ENCODE data around the gene UGT1A5. TPM values are rescaled to one million over a fixed set of nuclear protein-coding genes. Genes with fewer than 3 reads are reported as not detected.

The UGT1A5 gene
- total RNA-seq, 8 experiments from 2014 or later: 0.09 to 1.4 (median 0.47) TPM; not detected in 5

GRCh38 chr2:233799716-233800115, 87.0 kb downstream of the UGT1A5 start:
- in situ Hi-C loops (cut with MboI; ENCODE audit: low pct_unique_long_range_greater_than_20kb in 2 of 9, low sequenced_read_pairs in 9 of 9, unreplicated experiment in 9 of 9): no loop called here
- 41 to 94% (median 49%) methylated on average over 3 to 4 of the region's 5 CpGs; no CpG with 5 or more reads in 7 of the 10 experiments for WGBS, 10 experiments
- H3K4me3 ChIP-seq: no peak overlapping the region
- ATAC-seq (replicated peaks in 6 of 8): no peak
- H3K27ac ChIP-seq: no peak overlapping the region
- no peaks in the 10 kb centered on the region for H3K4me1 ChIP-seq (replicated peaks in 1 of 2)

GRCh38 chr2:233800208-233800607, 87.5 kb downstream of the UGT1A5 start:
- no peak overlapping the region for H3K4me3 ChIP-seq
- H3K4me1 ChIP-seq (replicated peaks in 1 of 2): no peaks in the 10 kb centered on the region
- no peak for ATAC-seq (replicated peaks in 6 of 8)
- in situ Hi-C loops (cut with MboI; ENCODE audit: low pct_unique_long_range_greater_than_20kb in 2 of 9, low sequenced_read_pairs in 9 of 9, unreplicated experiment in 9 of 9): no loop called here
- 20 to 100% (median 69%) methylated on average over 1 to 5 of the region's 7 CpGs; no CpG with 5 or more reads in 4 of the 10 experiments for WGBS, 10 experiments
- H3K27ac ChIP-seq: no peak overlapping the region

- WGBS, 10 experiments: 18 to 100% (median 67%) methylated on average over 1 to 5 of the region's 9 CpGs; no CpG with 5 or more reads in 1 of the 10 experiments
- Histone ChIP-seq H3K4me3 (no peak overlapping the region), H3K27ac (no peak overlapping the region), H3K4me1 (replicated peaks in 1 of 2) (no peaks in the 10 kb centered on the region)
- ATAC-seq (replicated peaks in 6 of 8): no peak
- in situ Hi-C loops (cut with MboI; ENCODE audit: low pct_unique_long_range_greater_than_20kb in 2 of 9, low sequenced_read_pairs in 9 of 9, unreplicated experiment in 9 of 9): no loop called here
Observed at GRCh38 chr2:233801357-233802131, 88.8 kb downstream of the UGT1A5 start.

- WGBS, 10 experiments: 24 to 60% (median 50%) methylated on average over 1 to 2 of the region's 3 CpGs; no CpG with 5 or more reads in 6 of the 10 experiments
- no peak for ATAC-seq (replicated peaks in 6 of 8)
- in situ Hi-C loops (cut with MboI; ENCODE audit: low pct_unique_long_range_greater_than_20kb in 2 of 9, low sequenced_read_pairs in 9 of 9, unreplicated experiment in 9 of 9): no loop called here
- H3K4me1 ChIP-seq (replicated peaks in 1 of 2): no peaks in the 10 kb centered on the region
- H3K4me3 ChIP-seq: no peak overlapping the region
- H3K27ac ChIP-seq: no peak overlapping the region
Observed at GRCh38 chr2:233802132-233802815, 89.6 kb downstream of the UGT1A5 start.

GRCh38 chr2:233803292-233803911, 90.7 kb downstream of the UGT1A5 start:
- no peak for ATAC-seq (replicated peaks in 6 of 8)
- 0 to 83% (median 50%) methylated on average over 1 of the region's 2 CpGs; no CpG with 5 or more reads in 4 of the 10 experiments for WGBS, 10 experiments
- H3K4me1 ChIP-seq (replicated peaks in 1 of 2): no peaks in the 10 kb centered on the region

GRCh38 chr2:233803994-233804393, 91.3 kb downstream of the UGT1A5 start:
- in situ Hi-C loops (cut with MboI; ENCODE audit: low pct_unique_long_range_greater_than_20kb in 2 of 9, low sequenced_read_pairs in 9 of 9, unreplicated experiment in 9 of 9): no loop called here
- 0 to 67% (median 23%) methylated on average over 1 to 6 of the region's 8 CpGs; no CpG with 5 or more reads in 6 of the 10 experiments for WGBS, 10 experiments

More at GRCh38 chr2:233803292-233803911, 90.7 kb downstream of the UGT1A5 start:
- Histone ChIP-seq H3K4me3 (no peak overlapping the region), H3K27ac (no peak overlapping the region)
- in situ Hi-C loops (cut with MboI; ENCODE audit: low pct_unique_long_range_greater_than_20kb in 2 of 9, low sequenced_read_pairs in 9 of 9, unreplicated experiment in 9 of 9): no loop called here

GRCh38 chr2:233807215-233807865, 94.6 kb downstream of the UGT1A5 start:
- 38 to 83% (median 68%) methylated on average over 2 to 8 of the region's 12 CpGs; no CpG with 5 or more reads in 4 of the 10 experiments for WGBS, 10 experiments
- no peak for ATAC-seq (replicated peaks in 6 of 8)
- in situ Hi-C loops (cut with MboI; ENCODE audit: low pct_unique_long_range_greater_than_20kb in 2 of 9, low sequenced_read_pairs in 9 of 9, unreplicated experiment in 9 of 9): no loop called here
- Histone ChIP-seq H3K27ac (no peak overlapping the region), H3K4me3 (no peak overlapping the region), H3K4me1 (replicated peaks in 1 of 2) (no peaks in the 10 kb centered on the region)

More at GRCh38 chr2:233803994-233804393, 91.3 kb downstream of the UGT1A5 start:
- Histone ChIP-seq H3K4me1 (replicated peaks in 1 of 2) (no peaks in the 10 kb centered on the region), H3K27ac (no peak overlapping the region), H3K4me3 (no peak overlapping the region)
- ATAC-seq (replicated peaks in 6 of 8): no peak

- no peak for ATAC-seq (replicated peaks in 6 of 8)
- Histone ChIP-seq H3K4me3 (no peak overlapping the region), H3K27ac (no peak overlapping the region), H3K4me1 (replicated peaks in 1 of 2) (no peaks in the 10 kb centered on the region)
- WGBS, 10 experiments: 40 to 80% (median 76%) methylated on average over 1 to 5 of the region's 10 CpGs; no CpG with 5 or more reads in 4 of the 10 experiments
- in situ Hi-C loops (cut with MboI; ENCODE audit: low pct_unique_long_range_greater_than_20kb in 2 of 9, low sequenced_read_pairs in 9 of 9, unreplicated experiment in 9 of 9): no loop called here
Observed at GRCh38 chr2:233807966-233808935, 95.5 kb downstream of the UGT1A5 start.

- in situ Hi-C loops (cut with MboI; ENCODE audit: low pct_unique_long_range_greater_than_20kb in 2 of 9, low sequenced_read_pairs in 9 of 9, unreplicated experiment in 9 of 9): no loop called here
- H3K27ac ChIP-seq: no peak overlapping the region
- H3K4me3 ChIP-seq: no peak overlapping the region
- ATAC-seq (replicated peaks in 6 of 8): no peak
- H3K4me1 ChIP-seq (replicated peaks in 1 of 2): no peaks in the 10 kb centered on the region
- 48 to 100% (median 78%) methylated on average over 1 to 6 of the region's 6 CpGs; no CpG with 5 or more reads in 5 of the 10 experiments for WGBS, 10 experiments
Observed at GRCh38 chr2:233810385-233810784, 97.7 kb downstream of the UGT1A5 start.

GRCh38 chr2:233811087-233811486, 98.4 kb downstream of the UGT1A5 start:
- H3K4me1 ChIP-seq (replicated peaks in 1 of 2): no peaks in the 10 kb centered on the region
- H3K27ac ChIP-seq: no peak overlapping the region
- ATAC-seq (replicated peaks in 6 of 8): no peak
- 36 to 80% (median 53%) methylated on average over 1 to 3 of the region's 4 CpGs; no CpG with 5 or more reads in 3 of the 10 experiments for WGBS, 10 experiments
- in situ Hi-C loops (cut with MboI; ENCODE audit: low pct_unique_long_range_greater_than_20kb in 2 of 9, low sequenced_read_pairs in 9 of 9, unreplicated experiment in 9 of 9): no loop called here
- no peak overlapping the region for H3K4me3 ChIP-seq

- no peak for ATAC-seq (replicated peaks in 6 of 8)
- 0 to 85% (median 60%) methylated on average over 1 to 8 of the region's 8 CpGs; no CpG with 5 or more reads in 2 of the 10 experiments for whole genome bisulfite sequencing, 10 experiments
- Histone ChIP-seq H3K27ac (no peak overlapping the region), H3K4me1 (replicated peaks in 1 of 2) (peaks cover 0 to 4% of the 10 kb centered on the region in 2 donors), H3K4me3 (no peak overlapping the region)
- in situ Hi-C loops (cut with MboI; ENCODE audit: low pct_unique_long_range_greater_than_20kb in 2 of 9, low sequenced_read_pairs in 9 of 9, unreplicated experiment in 9 of 9): no loop called here
Observed at GRCh38 chr2:233811732-233812131, 99.0 kb downstream of the UGT1A5 start.

All from motor neuron (in vitro differentiated cells).